ENCODE results near the gene PKN3.

The PKN3 gene

GRCh38 chr9:128723866-128724743, 21.8 kb downstream of the PKN3 start, which contains the start of gene ZDHHC12:
TSS of gene ZDHHC12 (minus strand) at chr9:128724127. CDS start at chr9:128724093, 34 bp downstream.
- H2AFZ ChIP-seq (ENCODE audit: low read length), result peak within 1 kb of the TSS; percentile 70; the same call in 1 of the 2 replicates

GRCh38 chr9:128724744-128725211, 22.5 kb downstream of the PKN3 start:
- Histone ChIP-seq H3K4me1 (ENCODE audit: insufficient read depth, low read length, poor library complexity, severe bottlenecking) (peaks cover 6% of the 10 kb centered on the region), H3K4me2 (ENCODE audit: low read depth, low read length, poor library complexity, severe bottlenecking) (peak overlapping the region; percentile 76), H2AFZ (ENCODE audit: low read length) (peak overlapping the region; percentile 55; the same call in 1 of the 2 replicates), H3K27me3 (ENCODE audit: insufficient read depth, low read length, poor library complexity, severe bottlenecking) (no peaks in the 10 kb centered on the region), H3K4me3 (ENCODE audit: low read length, poor library complexity, severe bottlenecking) (peak overlapping the region; percentile 85), H3K36me3 (ENCODE audit: insufficient read depth, low read length) (no peaks in the 10 kb centered on the region), H3K9ac (ENCODE audit: low read depth, low read length, poor library complexity, severe bottlenecking) (peak overlapping the region; percentile 36), H3K9me2 (replicated peaks; ENCODE audit: low read depth, low read length) (no peaks in the 10 kb centered on the region), H3K9me3 (ENCODE audit: insufficient read depth, low read depth, low read length) (no peaks in the 10 kb centered on the region), H4K20me1 (ENCODE audit: insufficient read depth, low read length, poor library complexity, severe bottlenecking) (no peaks in the 10 kb centered on the region), H3F3A (ENCODE audit: low read depth) (no peaks in the 10 kb centered on the region), H3K79me2 (ENCODE audit: insufficient read depth, low read length) (peaks cover 15% of the 10 kb centered on the region)
- no peak for TF ChIP-seq CTCF (conservative IDR thresholded peaks at IDR 0.05; ENCODE audit: low read length)
- TF ChIP-seq EZH2phosphoT487 (IDR thresholded peaks at IDR 0.05; ENCODE audit: borderline replicate concordance), result no peak

More at GRCh38 chr9:128723866-128724743, 21.8 kb downstream of the PKN3 start, which contains the start of gene ZDHHC12:
- Histone ChIP-seq H3K79me2 (ENCODE audit: insufficient read depth, low read length) (peaks cover 15% of the 10 kb centered on the region), H3K4me3 (ENCODE audit: low read length, poor library complexity, severe bottlenecking) (peak within 1 kb of the TSS; percentile 85), H3K9ac (ENCODE audit: low read depth, low read length, poor library complexity, severe bottlenecking) (peak within 1 kb of the TSS; percentile 86), H4K20me1 (ENCODE audit: insufficient read depth, low read length, poor library complexity, severe bottlenecking) (no peaks in the 10 kb centered on the region), H3K9me3 (ENCODE audit: insufficient read depth, low read depth, low read length) (no peaks in the 10 kb centered on the region), H3K36me3 (ENCODE audit: insufficient read depth, low read length) (no peaks in the 10 kb centered on the region), H3K4me1 (ENCODE audit: insufficient read depth, low read length, poor library complexity, severe bottlenecking) (peaks cover 6% of the 10 kb centered on the region), H3F3A (ENCODE audit: low read depth) (no peaks in the 10 kb centered on the region), H3K9me2 (replicated peaks; ENCODE audit: low read depth, low read length) (no peaks in the 10 kb centered on the region), H3K27me3 (ENCODE audit: insufficient read depth, low read length, poor library complexity, severe bottlenecking) (no peaks in the 10 kb centered on the region), H3K4me2 (ENCODE audit: low read depth, low read length, poor library complexity, severe bottlenecking) (peak within 1 kb of the TSS; percentile 85)
- TF ChIP-seq EZH2phosphoT487 (IDR thresholded peaks at IDR 0.05; ENCODE audit: borderline replicate concordance), result no peak
- no peak for TF ChIP-seq CTCF (conservative IDR thresholded peaks at IDR 0.05; ENCODE audit: low read length)

GRCh38 chr9:128727640-128728248, 25.4 kb downstream of the PKN3 start:
- Histone ChIP-seq H3K9me2 (replicated peaks; ENCODE audit: low read depth, low read length) (no peaks in the 10 kb centered on the region), H4K20me1 (ENCODE audit: insufficient read depth, low read length, poor library complexity, severe bottlenecking) (no peaks in the 10 kb centered on the region), H3K4me1 (ENCODE audit: insufficient read depth, low read length, poor library complexity, severe bottlenecking) (peaks cover 6% of the 10 kb centered on the region), H3K9me3 (ENCODE audit: insufficient read depth, low read depth, low read length) (no peaks in the 10 kb centered on the region), H3K79me2 (ENCODE audit: insufficient read depth, low read length) (peaks cover 12% of the 10 kb centered on the region), H3K27me3 (ENCODE audit: insufficient read depth, low read length, poor library complexity, severe bottlenecking) (no peaks in the 10 kb centered on the region), H3K4me3 (ENCODE audit: low read length, poor library complexity, severe bottlenecking) (no peak overlapping the region), H3K36me3 (ENCODE audit: insufficient read depth, low read length) (no peaks in the 10 kb centered on the region), H3F3A (ENCODE audit: low read depth) (no peaks in the 10 kb centered on the region), H3K9ac (ENCODE audit: low read depth, low read length, poor library complexity, severe bottlenecking) (no peak overlapping the region), H2AFZ (ENCODE audit: low read length) (no peak overlapping the region), H3K4me2 (ENCODE audit: low read depth, low read length, poor library complexity, severe bottlenecking) (no peak overlapping the region)
- TF ChIP-seq CTCF (conservative IDR thresholded peaks at IDR 0.05; ENCODE audit: low read length) (no peak), EZH2phosphoT487 (IDR thresholded peaks at IDR 0.05; ENCODE audit: borderline replicate concordance) (no peak)
